GM23248 (cell line): Measurements from ENCODE around the gene INO80D.

Experiments
- EZH2 ChIP-seq: fragments of 200-600 bp; sonication (generic); IDR thresholded peaks from 2 replicates; pipeline ENCODE4 v1.6.1; 2018; ENCODE audit warnings: antibody characterized with exemption, mild to moderate bottlenecking; ENCODE audit not compliant: insufficient read depth, poor library complexity, severe bottlenecking
- EZH2phosphoT487 ChIP-seq: fragments of 200-600 bp; sonication (generic); IDR thresholded peaks from 2 replicates; pipeline ENCODE4 v1.6.1; 2018; ENCODE audit warnings: antibody characterized with exemption, moderate library complexity, mild to moderate bottlenecking, low read depth; ENCODE audit not compliant: insufficient read depth

DNA sequence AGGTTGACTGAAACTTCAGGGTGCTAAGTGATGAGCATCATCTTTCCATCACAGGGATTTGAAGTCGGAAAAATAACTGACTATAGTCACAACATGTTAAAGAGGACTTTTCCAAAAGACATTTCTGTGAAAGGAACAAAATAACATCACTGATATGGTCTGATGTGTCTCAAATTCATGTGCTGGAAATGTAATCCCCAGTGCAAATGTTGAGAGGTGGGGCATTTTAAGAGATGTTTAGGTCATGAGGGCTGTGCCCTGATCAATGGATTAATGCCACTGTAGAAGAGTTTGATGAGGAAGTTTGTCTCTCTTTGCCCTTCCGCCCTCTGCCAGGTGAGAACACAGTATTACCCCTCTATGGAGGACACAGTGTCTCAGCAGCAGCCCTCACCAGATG is 95.9 kb downstream of the INO80D start:
- TF ChIP-seq EZH2 (no peak), EZH2phosphoT487 (no peak)
